Ovary (tissue), 9 donors: ENCODE data around the gene ZBTB24. TPM values are rescaled to one million over a fixed set of nuclear protein-coding genes. Genes with fewer than 3 reads are reported as not detected.

Experiments used
- DNase-seq, 5 donors: peaks; one replicate each; pipeline ENCODE4 v3.0.0-alpha.2; 2019 to 2020
- H3K27ac ChIP-seq, 2 donors: fragments of 200-600 bp; one replicate each; pipeline versions ENCODE4 v1.5.1 to v1.8.0; 2019 to 2022
- H3K27me3 ChIP-seq: fragments of 200-600 bp; one replicate; pipeline ENCODE4 v1.8.0; 2022
- H3K36me3 ChIP-seq: fragments of 200-600 bp; sonication (generic); one replicate; pipeline ENCODE4 v1.5.1; 2019
- H3K4me1 ChIP-seq: one replicate; pipeline ENCODE4 v1.8.1; 2013; ENCODE audit warnings: mild to moderate bottlenecking, moderate library complexity; ENCODE audit not compliant: insufficient read depth
- H3K4me3 ChIP-seq: fragments of 200-600 bp; sonication (generic); one replicate; pipeline ENCODE4 v1.5.1; 2017
- H3K9me3 ChIP-seq, 2 donors: fragments of 200-600 bp in 1 of 2; sonication (generic) in 1 of 2; one replicate each; pipeline versions ENCODE4 v1.5.1 to v1.8.1; 2013 to 2019; ENCODE audit warnings: mild to moderate bottlenecking in 1 of 2, moderate library complexity in 1 of 2
- CTCF ChIP-seq, 3 donors: fragments of 450-650 bp in 2 of 3; fragments of 200-600 bp in 1 of 3; IDR thresholded peaks; one replicate each; pipeline versions ENCODE4 v1.5.1 to v1.8.0; 2016 to 2022; ENCODE audit warnings: antibody characterized with exemption in 3 of 3, mild to moderate bottlenecking in 1 of 3
- EP300 ChIP-seq: sonication (generic); formaldehyde crosslinking; IDR thresholded peaks from one replicate; pipeline ENCODE4 v1.6.1; 2017; ENCODE audit warnings: antibody characterized with exemption
- POLR2A ChIP-seq: fragments of 450-650 bp; IDR thresholded peaks from one replicate; pipeline ENCODE4 v1.6.1; 2017; ENCODE audit warnings: antibody characterized with exemption, mild to moderate bottlenecking, moderate library complexity
- WGBS, 3 donors: extraction: QIAGEN DNeasy Blood & Tissue Kit in 1 of 3; methylation state at CpG; one replicate each; pipeline versions ENCODE4 v1.1.5 to v1.1.7; 2013 to 2017; 5-methylcytosine and 5-hydroxymethylcytosine counted together
- intact Hi-C, 4 donors: fragments of 100-400 bp; cut with DNase I; formaldehyde crosslinking; loops; one replicate each; pipeline versions ENCODE4 v1.11.0 to v1.15.1; 2022 to 2023
- polyA plus RNA-seq, 2 donors: library from polyadenylated mRNA; stranded (reverse); fragments of 200-250 nt in 1 of 2; fragments of 350-450 nt in 1 of 2; fragmentation: Illumina TruSeq in 1 of 2; extraction: RNeasy Lipid Tissue Mini Kit (QIAGEN cat#74804) in 1 of 2; gene quantifications; one replicate each; pipeline ENCODE4 v1.2.3, GENCODE V29; 2013 to 2014
- total RNA-seq, 7 donors: library from RNA; depleted of rRNA in 2 of 7; stranded (reverse); fragments of >200 nt in 2 of 7; fragmentation: NEBNext Ultra II Directional in 3 of 7; extraction: Animal tissue kit (Norgen Biotek cat#: 25700) in 3 of 7; gene quantifications; one replicate each; pipeline versions ENCODE4 v1.1.0 to v1.2.4, GENCODE V29; 2016 to 2023
- donor health status: DM: no; HTN: no; CAD: no; lungs with moderate emphysema.
- donor health status: DM: no; HTN: no; CAD: no.
- donor health status: Bipolar disorder and iron deficiency.
- donor health status: DM: yes; HTN: yes; CAD: no.
- donor health status: DM: no; HTN: no; CAD: no.
- donor health status: DM: yes; HTN: yes; CAD: no.

Gene ZBTB24
- total and polyA plus RNA-seq, 9 donors, result 3.5 to 10.2 (median 6.2) TPM

- no peak for DNase-seq
- WGBS, 3 donors, result 81 to 86% (median 83%) methylated on average over 6 of the region's 6 CpGs
- H3K27me3 ChIP-seq, result no peaks in the 10 kb centered on the region
- intact Hi-C loops, result no loop called here
- no peaks in the 10 kb centered on the region for H3K9me3 ChIP-seq
- H3K4me1 ChIP-seq, result peaks cover 3% of the 10 kb centered on the region
- TF ChIP-seq POLR2A (no peak), EP300 (no peak), CTCF (IDR thresholded peaks at IDR 0.05) (no peak)
- H3K36me3 ChIP-seq, result no peaks in the 10 kb centered on the region
- H3K27ac ChIP-seq, result no peak overlapping the region
- no peak overlapping the region for H3K4me3 ChIP-seq
Observed at GRCh38 chr6:109457562-109457996, 25.4 kb downstream of the ZBTB24 start.

DNA sequence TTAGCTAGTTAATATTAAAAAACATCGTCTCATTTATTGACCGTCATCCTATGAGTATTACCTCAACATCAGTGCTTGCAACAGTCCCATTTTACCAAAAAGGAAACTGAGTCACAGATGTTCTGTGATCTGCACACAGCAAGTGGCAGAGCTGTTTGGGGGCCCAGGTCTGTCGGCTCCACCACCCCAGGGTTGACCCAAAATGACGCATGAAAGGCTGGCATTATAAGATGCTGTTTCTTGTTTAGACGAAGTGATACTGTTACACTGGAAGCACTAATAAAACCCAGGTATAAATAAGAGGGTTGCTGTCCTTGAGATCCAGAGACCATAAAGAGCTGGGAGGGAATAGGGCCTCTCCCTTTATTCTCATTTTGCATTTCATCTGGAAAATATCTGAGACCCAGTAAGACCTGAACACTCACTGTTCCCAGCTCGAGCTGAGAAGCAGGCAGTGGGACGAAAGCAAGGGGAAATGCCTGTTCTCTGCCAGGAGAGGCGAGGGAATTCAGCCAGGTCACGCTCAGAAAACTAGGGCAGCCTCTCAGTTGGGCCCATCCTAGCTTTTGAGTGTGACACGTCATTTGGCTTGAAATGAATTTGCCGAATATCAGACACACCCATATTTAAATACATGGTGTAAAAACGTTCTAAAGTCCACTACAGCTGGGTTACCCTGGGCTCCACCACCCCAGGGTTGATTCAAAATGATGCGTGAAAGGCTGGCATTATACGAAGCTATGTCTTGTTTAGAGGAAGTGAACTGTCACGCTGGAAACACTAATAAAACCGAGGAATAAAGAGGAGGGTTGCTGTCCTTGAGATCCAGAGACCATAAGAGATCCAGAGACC, 26.1 kb downstream of the ZBTB24 start:
- intact Hi-C loops, result no loop called here
- H3K27me3 ChIP-seq, result no peaks in the 10 kb centered on the region
- no peaks in the 10 kb centered on the region for H3K9me3 ChIP-seq
- peak in 1 of 5 donors; percentile 64 for DNase-seq
- no peak overlapping the region for H3K27ac ChIP-seq
- no peaks in the 10 kb centered on the region for H3K36me3 ChIP-seq
- H3K4me1 ChIP-seq, result peaks cover 3% of the 10 kb centered on the region
- WGBS, 3 donors, result 70 to 78% (median 77%) methylated on average over 16 of the region's 16 CpGs
- TF ChIP-seq POLR2A (no peak), CTCF (IDR thresholded peaks at IDR 0.05) (no peak), EP300 (no peak)
- H3K4me3 ChIP-seq, result no peak overlapping the region

DNA sequence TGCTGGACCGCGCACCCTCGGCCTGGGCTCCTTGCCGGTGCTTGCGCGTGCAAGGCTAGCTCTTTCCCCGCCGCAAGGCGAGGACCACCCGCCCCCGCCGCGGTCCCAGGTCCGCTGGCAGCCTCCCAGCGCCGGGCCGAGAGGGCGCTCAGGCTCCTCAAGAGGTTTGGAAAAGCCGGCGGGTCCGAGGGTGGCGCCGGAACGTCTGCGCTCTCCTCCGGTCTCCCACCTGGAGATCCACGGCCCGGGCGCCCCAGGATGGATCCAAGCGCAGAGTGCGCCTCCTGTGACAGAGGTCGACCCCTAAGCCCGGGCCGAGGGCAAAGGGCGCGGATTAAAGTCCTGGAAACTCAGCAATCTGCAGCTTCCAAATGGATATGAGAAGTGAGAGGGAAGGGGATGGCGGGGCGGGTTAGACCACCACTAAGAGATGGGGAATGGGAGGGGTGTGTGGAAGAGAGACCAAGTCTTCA, 26.9 kb downstream of the ZBTB24 start:
- TF ChIP-seq EP300, result no peak
- no peak for TF ChIP-seq POLR2A
- TF ChIP-seq CTCF (IDR thresholded peaks at IDR 0.05), result no peak
- intact Hi-C loops, result no loop called here
- H3K9me3 ChIP-seq, result no peaks in the 10 kb centered on the region
- H3K27ac ChIP-seq, result no peak overlapping the region
- WGBS, 3 donors, result 7 to 8% (median 7%) methylated on average over 27 to 38 of the region's 38 CpGs
- peak overlapping the region; percentile 81 for H3K4me3 ChIP-seq
- peak in 1 of 5 donors; percentile 55 for DNase-seq
- H3K27me3 ChIP-seq, result no peaks in the 10 kb centered on the region
- peaks cover 3% of the 10 kb centered on the region for H3K4me1 ChIP-seq
- H3K36me3 ChIP-seq, result no peaks in the 10 kb centered on the region

GRCh38 chr6:109455437-109456110, 27.4 kb downstream of the ZBTB24 start, which contains the start of gene MICAL1:
TSS of gene MICAL1 (minus strand) at chr6:109455772. CDS start at chr6:109454196, 1,576 bp downstream.
- peak; percentile 68 to 79 (median 71) for DNase-seq
- Histone ChIP-seq H3K9me3 (no peaks in the 10 kb centered on the region), H3K27me3 (no peaks in the 10 kb centered on the region), H3K4me1 (peaks cover 3% of the 10 kb centered on the region), H3K27ac (peak within 1 kb of the TSS in 1 of 2 donors; percentile 42), H3K36me3 (no peaks in the 10 kb centered on the region), H3K4me3 (peak within 1 kb of the TSS; percentile 81)
- 0 to 1% (median 0%) methylated on average over 25 to 70 of the region's 70 CpGs for WGBS, 3 donors
- intact Hi-C loops, result no loop called here
- TF ChIP-seq CTCF (IDR thresholded peaks at IDR 0.05), result peak in 1 of 3 donors; percentile 20
- TF ChIP-seq POLR2A, result no peak
- no peak for TF ChIP-seq EP300
